ENCODE results near the gene CFL2. TPM values are rescaled to one million over a fixed set of nuclear protein-coding genes. Genes with fewer than 3 reads are reported as not detected.

The CFL2 gene
- total and polyA plus RNA-seq, 2 of the 13 experiments (the other 11 are each of a cell fraction or from before 2014, with no cell fraction given): 114 to 158 TPM

DNA sequence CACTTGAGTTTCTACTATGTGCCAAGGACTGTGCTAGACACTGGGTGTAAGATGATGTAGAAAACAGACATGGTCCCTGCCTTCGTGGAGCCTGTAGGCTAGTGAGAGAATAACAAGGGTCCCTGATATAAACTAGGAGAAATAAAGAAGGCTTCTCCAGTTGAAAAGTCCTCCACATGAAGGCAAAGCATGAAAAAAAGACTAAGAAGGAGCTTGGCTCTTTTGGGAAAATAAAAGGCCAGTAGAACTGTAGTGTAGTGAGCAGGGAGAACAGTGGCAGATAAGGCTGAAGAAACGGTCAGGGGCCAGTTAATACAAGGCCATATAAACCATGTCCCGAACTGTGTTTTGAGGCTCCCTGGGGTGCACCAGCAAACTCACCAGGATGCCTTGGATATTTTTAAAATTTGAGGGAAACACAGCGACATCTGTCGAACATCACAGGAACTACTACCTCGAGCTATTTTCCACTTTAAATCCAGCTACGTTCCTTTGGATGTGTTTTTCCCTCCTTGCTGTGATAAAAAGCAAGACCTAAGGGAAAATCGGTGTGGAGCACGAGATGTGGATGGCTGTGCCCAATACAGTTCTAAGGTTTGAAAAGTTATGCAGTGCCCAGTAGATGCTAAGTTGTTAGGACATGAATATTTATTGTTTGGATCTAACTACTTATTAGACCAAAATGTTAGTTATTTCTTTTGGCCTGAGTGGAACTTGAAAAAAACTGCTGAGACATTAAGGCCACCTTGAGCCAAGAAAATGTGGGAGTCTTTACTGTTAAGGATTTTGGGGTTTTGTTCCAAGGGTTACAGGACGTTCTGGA lies 8.5 kb upstream of the CFL2 start (continued):
- TF ChIP-seq IKZF4 (CRISPR knock-in tag; IDR thresholded peaks at IDR 0.05; ENCODE audit: borderline replicate concordance, low read depth, not compliant biosample characterization) (peak; percentile 68), SMC3 (IDR thresholded peaks at IDR 0.05; ENCODE audit: low read length) (peak; percentile 96), ZNF263 (CRISPR knock-in tag; IDR thresholded peaks at IDR 0.05) (no peak), AGO2 (optimal IDR thresholded peaks at IDR 0.05; ENCODE audit: low read depth, low read length) (no peak), KLF16 (CRISPR knock-in tag; IDR thresholded peaks at IDR 0.05) (no peak), ZNF674 (CRISPR knock-in tag; IDR thresholded peaks at IDR 0.05; ENCODE audit: low read depth) (no peak), ZBTB42 (CRISPR knock-in tag; IDR thresholded peaks at IDR 0.05) (no peak), SMAD9 (CRISPR knock-in tag; IDR thresholded peaks at IDR 0.05) (0 out of 2 replicates have a peak, but pooled peaks have one; percentile 33), SP5 (CRISPR knock-in tag; IDR thresholded peaks at IDR 0.05; ENCODE audit: borderline replicate concordance, low read depth) (0 out of 2 replicates have a peak, but pooled peaks have one; percentile 9), RFX3 (CRISPR knock-in tag; IDR thresholded peaks at IDR 0.05) (no peak)
- TF ChIP-seq, protein P1, sequence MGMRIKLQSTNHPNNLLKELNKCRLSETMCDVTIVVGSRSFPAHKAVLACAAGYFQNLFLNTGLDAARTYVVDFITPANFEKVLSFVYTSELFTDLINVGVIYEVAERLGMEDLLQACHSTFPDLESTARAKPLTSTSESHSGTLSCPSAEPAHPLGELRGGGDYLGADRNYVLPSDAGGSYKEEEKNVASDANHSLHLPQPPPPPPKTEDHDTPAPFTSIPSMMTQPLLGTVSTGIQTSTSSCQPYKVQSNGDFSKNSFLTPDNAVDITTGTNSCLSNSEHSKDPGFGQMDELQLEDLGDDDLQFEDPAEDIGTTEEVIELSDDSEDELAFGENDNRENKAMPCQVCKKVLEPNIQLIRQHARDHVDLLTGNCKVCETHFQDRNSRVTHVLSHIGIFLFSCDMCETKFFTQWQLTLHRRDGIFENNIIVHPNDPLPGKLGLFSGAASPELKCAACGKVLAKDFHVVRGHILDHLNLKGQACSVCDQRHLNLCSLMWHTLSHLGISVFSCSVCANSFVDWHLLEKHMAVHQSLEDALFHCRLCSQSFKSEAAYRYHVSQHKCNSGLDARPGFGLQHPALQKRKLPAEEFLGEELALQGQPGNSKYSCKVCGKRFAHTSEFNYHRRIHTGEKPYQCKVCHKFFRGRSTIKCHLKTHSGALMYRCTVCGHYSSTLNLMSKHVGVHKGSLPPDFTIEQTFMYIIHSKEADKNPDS (CRISPR knock-in tag; IDR thresholded peaks at IDR 0.05): no peak
- TF ChIP-seq, protein P2, sequence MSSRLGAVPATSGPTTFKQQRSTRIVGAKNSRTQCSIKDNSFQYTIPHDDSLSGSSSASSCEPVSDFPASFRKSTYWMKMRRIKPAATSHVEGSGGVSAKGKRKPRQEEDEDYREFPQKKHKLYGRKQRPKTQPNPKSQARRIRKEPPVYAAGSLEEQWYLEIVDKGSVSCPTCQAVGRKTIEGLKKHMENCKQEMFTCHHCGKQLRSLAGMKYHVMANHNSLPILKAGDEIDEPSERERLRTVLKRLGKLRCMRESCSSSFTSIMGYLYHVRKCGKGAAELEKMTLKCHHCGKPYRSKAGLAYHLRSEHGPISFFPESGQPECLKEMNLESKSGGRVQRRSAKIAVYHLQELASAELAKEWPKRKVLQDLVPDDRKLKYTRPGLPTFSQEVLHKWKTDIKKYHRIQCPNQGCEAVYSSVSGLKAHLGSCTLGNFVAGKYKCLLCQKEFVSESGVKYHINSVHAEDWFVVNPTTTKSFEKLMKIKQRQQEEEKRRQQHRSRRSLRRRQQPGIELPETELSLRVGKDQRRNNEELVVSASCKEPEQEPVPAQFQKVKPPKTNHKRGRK (CRISPR knock-in tag; IDR thresholded peaks at IDR 0.05): no peak
- TF ChIP-seq, protein P3, sequence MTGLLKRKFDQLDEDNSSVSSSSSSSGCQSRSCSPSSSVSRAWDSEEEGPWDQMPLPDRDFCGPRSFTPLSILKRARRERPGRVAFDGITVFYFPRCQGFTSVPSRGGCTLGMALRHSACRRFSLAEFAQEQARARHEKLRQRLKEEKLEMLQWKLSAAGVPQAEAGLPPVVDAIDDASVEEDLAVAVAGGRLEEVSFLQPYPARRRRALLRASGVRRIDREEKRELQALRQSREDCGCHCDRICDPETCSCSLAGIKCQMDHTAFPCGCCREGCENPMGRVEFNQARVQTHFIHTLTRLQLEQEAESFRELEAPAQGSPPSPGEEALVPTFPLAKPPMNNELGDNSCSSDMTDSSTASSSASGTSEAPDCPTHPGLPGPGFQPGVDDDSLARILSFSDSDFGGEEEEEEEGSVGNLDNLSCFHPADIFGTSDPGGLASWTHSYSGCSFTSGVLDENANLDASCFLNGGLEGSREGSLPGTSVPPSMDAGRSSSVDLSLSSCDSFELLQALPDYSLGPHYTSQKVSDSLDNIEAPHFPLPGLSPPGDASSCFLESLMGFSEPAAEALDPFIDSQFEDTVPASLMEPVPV (CRISPR knock-in tag; IDR thresholded peaks at IDR 0.05): peak; percentile 67; the same call in 1 of the 2 replicates
- TF ChIP-seq, protein P4, sequence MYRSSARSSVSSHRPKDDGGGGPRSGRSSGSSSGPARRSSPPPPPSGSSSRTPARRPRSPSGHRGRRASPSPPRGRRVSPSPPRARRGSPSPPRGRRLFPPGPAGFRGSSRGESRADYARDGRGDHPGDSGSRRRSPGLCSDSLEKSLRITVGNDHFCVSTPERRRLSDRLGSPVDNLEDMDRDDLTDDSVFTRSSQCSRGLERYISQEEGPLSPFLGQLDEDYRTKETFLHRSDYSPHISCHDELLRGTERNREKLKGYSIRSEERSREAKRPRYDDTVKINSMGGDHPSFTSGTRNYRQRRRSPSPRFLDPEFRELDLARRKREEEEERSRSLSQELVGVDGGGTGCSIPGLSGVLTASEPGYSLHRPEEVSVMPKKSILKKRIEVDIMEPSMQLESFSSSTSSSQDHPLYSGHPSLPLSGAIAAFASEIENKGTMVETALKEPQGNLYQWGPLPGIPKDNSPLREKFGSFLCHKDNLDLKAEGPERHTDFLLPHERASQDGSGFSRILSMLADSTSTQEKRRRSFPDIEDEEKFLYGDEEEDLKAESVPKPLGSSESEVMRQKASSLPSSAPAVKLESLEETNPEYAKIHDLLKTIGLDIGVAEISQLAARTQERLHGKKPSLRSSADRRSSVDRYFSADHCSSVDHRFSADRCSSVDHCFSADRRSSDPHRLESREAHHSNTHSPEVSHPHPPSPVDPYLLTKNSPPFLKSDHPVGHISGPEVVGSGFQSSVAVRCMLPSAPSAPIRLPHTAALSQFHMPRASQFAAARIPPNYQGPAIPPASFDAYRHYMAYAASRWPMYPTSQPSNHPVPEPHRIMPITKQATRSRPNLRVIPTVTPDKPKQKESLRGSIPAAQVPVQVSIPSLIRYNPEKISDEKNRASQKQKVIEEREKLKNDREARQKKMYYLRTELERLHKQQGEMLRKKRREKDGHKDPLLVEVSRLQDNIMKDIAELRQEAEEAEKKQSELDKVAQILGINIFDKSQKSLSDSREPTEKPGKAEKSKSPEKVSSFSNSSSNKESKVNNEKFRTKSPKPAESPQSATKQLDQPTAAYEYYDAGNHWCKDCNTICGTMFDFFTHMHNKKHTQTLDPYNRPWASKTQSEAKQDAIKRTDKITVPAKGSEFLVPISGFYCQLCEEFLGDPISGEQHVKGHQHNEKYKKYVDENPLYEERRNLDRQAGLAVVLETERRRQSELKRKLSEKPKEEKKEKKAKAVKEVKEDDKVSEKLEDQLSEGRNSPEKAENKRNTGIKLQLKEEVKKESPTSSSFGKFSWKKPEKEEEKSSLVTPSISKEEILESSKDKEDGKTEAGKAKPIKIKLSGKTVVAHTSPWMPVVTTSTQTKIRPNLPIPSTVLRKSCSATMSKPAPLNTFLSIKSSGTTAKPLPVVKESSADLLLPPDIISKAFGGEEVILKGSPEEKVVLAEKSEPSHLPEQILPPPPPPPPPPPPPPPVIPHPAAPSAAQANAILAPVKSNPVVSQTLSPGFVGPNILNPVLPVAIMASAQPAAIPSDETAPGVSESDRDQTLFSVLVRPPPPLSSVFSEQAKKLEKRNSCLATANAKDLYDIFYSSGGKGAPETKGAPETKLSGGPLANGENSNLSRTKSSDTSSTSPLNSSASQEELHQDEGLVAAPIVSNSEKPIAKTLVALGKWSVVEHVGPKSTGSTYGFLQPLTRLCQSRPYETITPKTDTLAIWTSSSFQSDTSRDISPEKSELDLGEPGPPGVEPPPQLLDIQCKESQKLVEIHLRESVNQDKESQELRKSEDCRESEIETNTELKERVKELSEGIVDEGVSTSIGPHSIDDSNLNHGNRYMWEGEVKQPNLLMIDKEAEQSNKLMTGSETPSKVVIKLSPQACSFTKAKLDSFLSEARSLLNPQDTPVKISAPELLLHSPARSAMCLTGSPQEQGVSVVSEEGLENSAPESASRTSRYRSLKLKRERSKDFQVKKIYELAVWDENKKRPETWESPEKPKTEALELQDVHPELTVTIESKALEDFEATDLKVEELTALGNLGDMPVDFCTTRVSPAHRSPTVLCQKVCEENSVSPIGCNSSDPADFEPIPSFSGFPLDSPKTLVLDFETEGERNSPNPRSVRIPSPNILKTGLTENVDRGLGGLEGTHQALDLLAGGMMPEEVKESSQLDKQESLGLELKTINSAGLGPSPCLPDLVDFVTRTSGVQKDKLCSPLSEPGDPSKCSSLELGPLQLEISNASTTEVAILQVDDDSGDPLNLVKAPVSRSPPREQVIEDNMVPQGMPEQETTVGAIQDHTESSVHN (CRISPR knock-in tag; IDR thresholded peaks at IDR 0.05): no peak

All from HepG2 (cell line).